ENCODE results near the gene FNDC7. TPM values are rescaled to one million over a fixed set of nuclear protein-coding genes. Genes with fewer than 3 reads are reported as not detected.

FNDC7 gene
- total and polyA plus RNA-seq, 9 of the 15 experiments (the other 6 are each of a cell fraction or from before 2014, with no cell fraction given) = not detected

DNA sequence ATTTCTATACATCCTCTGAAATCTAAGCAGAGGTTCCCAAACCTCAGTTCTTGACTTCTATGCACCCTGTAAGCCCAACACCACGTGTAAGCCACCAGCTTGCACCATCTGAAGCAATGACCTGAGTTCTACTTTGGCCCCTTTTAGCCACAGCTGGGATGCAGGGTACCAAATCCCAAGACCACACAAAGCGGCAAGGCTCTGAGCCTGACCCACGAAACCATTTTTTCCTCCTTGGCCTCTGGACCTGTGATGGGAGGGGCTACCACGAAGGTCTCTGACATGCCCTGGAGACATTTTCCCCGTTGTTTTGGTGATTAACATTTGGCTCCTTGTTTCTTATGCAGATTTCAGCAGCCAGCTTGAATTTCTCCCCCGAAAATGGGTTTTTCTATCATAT lies 72.6 kb downstream of the FNDC7 start (continued):
- TF ChIP-seq, protein P1, sequence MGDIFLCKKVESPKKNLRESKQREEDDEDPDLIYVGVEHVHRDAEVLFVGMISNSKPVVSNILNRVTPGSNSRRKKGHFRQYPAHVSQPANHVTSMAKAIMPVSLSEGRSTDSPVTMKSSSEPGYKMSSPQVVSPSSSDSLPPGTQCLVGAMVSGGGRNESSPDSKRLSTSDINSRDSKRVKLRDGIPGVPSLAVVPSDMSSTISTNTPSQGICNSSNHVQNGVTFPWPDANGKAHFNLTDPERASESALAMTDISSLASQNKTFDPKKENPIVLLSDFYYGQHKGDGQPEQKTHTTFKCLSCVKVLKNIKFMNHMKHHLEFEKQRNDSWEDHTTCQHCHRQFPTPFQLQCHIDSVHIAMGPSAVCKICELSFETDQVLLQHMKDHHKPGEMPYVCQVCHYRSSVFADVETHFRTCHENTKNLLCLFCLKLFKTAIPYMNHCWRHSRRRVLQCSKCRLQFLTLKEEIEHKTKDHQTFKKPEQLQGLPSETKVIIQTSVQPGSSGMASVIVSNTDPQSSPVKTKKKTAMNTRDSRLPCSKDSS (IDR thresholded peaks at IDR 0.05; ENCODE audit: low read depth, partially characterized antibody) = peak; percentile 76
- no peak for TF ChIP-seq NONO (IDR thresholded peaks at IDR 0.05; ENCODE audit: low read depth in 2 of 2, low read length in 1 of 2)
- TF ChIP-seq TBL1XR1 (IDR thresholded peaks at IDR 0.05; ENCODE audit: low read length in 2 of 2) = no peak
- no peak for TF ChIP-seq ZNF696 (CRISPR knock-in tag; conservative IDR thresholded peaks at IDR 0.05)
- TF ChIP-seq KDM1A (IDR thresholded peaks at IDR 0.05) = no peak
- no peak for TF ChIP-seq NFIX (CRISPR knock-in tag; IDR thresholded peaks at IDR 0.05; ENCODE audit: low read depth)
- no peak for TF ChIP-seq PTRF (tag; IDR thresholded peaks at IDR 0.05)
- no peak for TF ChIP-seq MAFF (IDR thresholded peaks at IDR 0.05; ENCODE audit: low read length)

DNA sequence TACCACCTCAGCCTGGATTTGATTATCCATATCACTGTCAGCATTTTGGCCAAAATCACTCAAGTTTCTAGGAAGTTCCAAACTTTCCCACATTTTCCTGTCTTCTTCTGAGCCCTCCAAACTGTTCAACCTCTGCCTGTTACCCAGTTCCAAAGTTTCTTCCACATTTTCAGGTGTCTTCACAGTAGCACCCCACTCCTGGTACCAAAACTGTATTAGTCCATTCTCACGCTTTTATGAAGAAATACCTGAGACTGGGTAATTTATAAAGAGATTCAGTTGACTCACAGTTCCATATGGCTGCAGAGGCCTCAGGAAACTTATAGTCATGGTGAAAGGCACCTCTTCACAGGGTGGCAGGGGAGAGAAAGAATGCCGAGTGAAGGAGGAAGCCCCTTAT lies 73.2 kb downstream of the FNDC7 start:
- Histone ChIP-seq H3K79me2 (ENCODE audit: control insufficient read depth, insufficient read depth, low read length) (no peaks in the 10 kb centered on the region), H2AFZ (ENCODE audit: low read depth, low read length) (no peak overlapping the region), H3K9me3 (replicated peaks; ENCODE audit: control insufficient read depth, insufficient read depth, low read depth, low read length) (peaks cover 26% of the 10 kb centered on the region), H3K36me3 (ENCODE audit: control insufficient read depth, insufficient read depth, low read length) (peaks cover 48% of the 10 kb centered on the region), H3K4me2 (ENCODE audit: insufficient read depth, low read length) (no peak overlapping the region), H3K4me3 (no peak overlapping the region), H4K20me1 (replicated peaks; ENCODE audit: control insufficient read depth, insufficient read depth, low read length) (no peaks in the 10 kb centered on the region), H3K9ac (ENCODE audit: insufficient read depth in 1 of 2, low read depth in 2 of 2, low read length in 2 of 2) (no peak overlapping the region), H3K9me1 (ENCODE audit: control insufficient read depth, insufficient read depth, low read length) (no peaks in the 10 kb centered on the region), H3K4me1 (replicated peaks in 1 of 2; ENCODE audit: control insufficient read depth in 2 of 2, insufficient read depth in 2 of 2, low read length in 2 of 2) (peaks cover 0 to 10% of the 10 kb centered on the region in 2 experiments; a peak in 3 of 5 replicates), H3K27me3 (ENCODE audit: control insufficient read depth in 2 of 2, insufficient read depth in 2 of 2, low read length in 2 of 2) (no peaks in the 10 kb centered on the region), H3K27ac (ENCODE audit: extremely low read depth, low read depth, low read length) (no peak overlapping the region)
- no TSS peak for BruUV-seq (replicated peaks)
- TF ChIP-seq ZNF121 (CRISPR knock-in tag; conservative IDR thresholded peaks at IDR 0.05) (no peak), ZNF707 (CRISPR knock-in tag; conservative IDR thresholded peaks at IDR 0.05) (peak; percentile 99), TRIM28 (IDR thresholded peaks at IDR 0.05) (peak; percentile 78; the same call in 1 of the 2 replicates), CBX3 (IDR thresholded peaks at IDR 0.05; ENCODE audit: borderline replicate concordance in 1 of 2, low read length in 2 of 2) (peak in 1 of 2 experiments; percentile 82; a peak in 2 of 3 replicates), KDM5B (IDR thresholded peaks at IDR 0.05; ENCODE audit: insufficient replicate concordance, low read depth, low read length) (no peak)
- intact Hi-C loops (cut with micrococcal nuclease) = no loop called here
- ChIA-PET POLR2A (interaction anchor here (0.7 kb wide), 1 partner anchor 62 kb away, joined by 3 read pairs; no protein-coding TSS in a partner anchor), CTCF (ENCODE audit: low intra/inter-chr PET ratio) (no interaction called here)
- DNase-seq (ENCODE audit: extremely low read depth in 1 of 4, low spot score in 3 of 4) = no peak
- WGBS (ENCODE audit: insufficient coverage, low coverage, missing lambda C conversion rate) = 94% methylated on average over 2 of the region's 2 CpGs
- in situ Hi-C loops (cut with MboI) = no loop called here
- no peak for FAIRE-seq
- ATAC-seq = no peak
